HG02943 (cell line): ENCODE results near the gene NPTXR.
"Not testable (repeated sequence)": the region's sequence is repeated elsewhere in the genome, so short reads cannot be mapped to it uniquely, and the experiment has no call there.

Source experiments
- ATAC-seq: cut with Tn5 transposase; IDR thresholded peaks from one replicate; pipeline ENCODE4 v1.9.1; 2021; ENCODE audit warnings: mild to moderate bottlenecking, low read depth, moderate library complexity; ENCODE audit not compliant: unreplicated experiment

The NPTXR gene

GRCh38 chr22:38853883-38854282 is 10.1 kb upstream of the NPTXR start:
- not testable (repeated sequence) for ATAC-seq

DNA sequence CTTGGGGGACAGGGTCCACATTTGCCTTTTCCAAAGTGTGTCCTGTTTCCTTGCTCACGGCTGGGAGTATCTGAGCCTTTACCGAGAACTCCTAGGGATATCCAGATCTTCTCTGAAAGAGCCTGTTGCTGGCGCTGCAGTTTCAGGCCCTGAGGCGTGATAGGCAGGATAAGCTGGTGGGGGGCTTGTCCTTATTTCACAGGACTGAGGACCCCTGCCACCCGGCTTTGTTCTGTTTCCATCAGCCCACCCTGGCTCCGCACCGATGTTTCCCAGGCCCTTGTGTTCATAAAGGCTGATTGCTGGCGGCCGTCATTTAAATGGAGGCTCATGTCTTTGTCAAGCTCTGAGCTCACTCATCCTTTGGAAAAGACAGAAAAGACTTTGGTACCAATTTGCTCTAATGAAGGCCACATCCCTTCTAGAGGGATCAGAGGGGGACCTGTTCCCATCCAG is 9.4 kb upstream of the NPTXR start:
- no peak for ATAC-seq

- no peak for ATAC-seq
These were observed 8.7 kb upstream of the NPTXR start for GRCh38 chr22:38852522-38852921.

DNA sequence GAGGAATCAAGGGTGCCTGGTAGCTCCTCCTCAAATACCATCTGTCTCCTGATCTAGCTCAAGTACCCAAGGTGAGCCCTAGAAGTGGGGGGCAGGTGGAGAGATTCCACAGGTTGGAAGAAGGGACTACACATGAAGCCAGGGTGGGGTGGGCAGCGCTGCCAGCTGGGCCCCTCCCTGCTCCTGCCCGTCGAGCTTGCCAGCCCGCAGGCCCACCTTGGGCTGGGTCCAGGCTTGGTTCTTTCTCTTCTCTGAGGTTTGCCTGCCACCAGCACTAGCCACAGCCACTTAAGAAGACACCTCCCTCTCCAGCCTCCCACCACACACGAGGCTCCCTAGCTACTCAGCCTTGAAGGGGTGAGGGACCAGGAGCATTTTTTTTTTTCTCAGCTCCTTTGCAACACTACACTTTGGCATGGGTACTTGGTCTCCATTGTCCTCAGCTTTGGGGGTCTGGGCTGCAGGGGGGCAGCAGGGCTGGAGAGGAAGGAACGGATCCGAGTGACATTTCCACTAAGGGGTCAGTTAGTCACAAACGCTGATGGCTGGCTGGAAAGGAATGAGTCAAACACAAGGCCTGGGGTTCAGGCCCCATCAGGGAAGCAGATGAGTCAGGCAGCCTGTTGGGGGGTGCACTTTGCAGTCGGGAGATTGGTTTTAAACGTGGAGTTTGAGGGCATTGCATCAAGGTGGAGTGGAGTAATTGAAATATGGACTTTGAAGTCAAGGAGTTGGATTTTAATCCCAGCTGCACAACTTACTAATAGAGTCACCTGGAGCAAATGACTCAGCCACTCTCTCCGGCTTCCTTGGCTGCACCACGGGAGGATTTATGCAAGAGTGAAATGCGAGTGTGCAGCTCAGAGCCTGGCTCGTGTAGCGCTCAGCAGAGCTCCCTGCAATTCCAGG is 7.4 kb upstream of the NPTXR start:
- ATAC-seq = no peak

DNA sequence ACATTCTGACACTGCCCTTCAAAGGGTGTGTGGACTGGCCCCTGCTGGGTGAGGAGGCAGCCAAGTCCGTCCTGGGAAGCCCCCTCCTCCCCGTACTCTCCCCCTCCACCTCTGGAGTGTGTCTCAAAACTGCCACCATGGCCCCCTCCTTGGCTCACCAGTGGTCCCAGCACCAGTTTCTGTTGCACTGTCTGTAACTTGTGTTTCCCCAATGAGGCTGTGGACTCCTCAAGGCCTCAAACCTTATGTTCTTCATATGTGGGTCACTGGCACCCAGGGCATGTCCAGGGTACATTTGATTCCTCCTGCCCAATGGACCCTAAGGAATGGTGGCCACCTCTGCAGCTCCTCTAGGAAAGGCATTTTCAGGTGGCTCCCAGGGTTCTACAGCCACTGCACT is 6.6 kb upstream of the NPTXR start:
- ATAC-seq = no peak

DNA sequence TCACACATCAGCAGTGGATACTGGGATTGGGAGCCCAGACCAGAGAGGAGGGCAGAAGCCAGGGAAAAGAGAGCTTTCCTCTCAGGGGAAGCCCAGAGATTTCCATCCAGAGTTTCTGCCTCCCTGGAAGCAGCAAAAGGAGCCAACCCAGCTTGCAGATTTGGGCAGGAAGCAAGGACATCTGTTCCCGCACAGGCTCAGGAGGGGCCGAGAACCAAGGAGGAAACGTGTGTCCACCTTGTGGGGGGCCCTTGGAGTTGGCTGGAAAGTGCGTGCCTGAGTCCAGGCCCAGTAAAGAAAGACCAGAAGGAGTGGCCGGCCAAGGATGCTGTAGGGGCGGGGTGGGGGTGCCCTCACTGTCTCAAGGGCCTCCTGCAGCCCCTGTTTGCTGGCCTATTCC is 6.0 kb upstream of the NPTXR start:
- ATAC-seq = no peak

GRCh38 chr22:38846412-38846811 is 2.6 kb upstream of the NPTXR start:
- no peak for ATAC-seq

DNA sequence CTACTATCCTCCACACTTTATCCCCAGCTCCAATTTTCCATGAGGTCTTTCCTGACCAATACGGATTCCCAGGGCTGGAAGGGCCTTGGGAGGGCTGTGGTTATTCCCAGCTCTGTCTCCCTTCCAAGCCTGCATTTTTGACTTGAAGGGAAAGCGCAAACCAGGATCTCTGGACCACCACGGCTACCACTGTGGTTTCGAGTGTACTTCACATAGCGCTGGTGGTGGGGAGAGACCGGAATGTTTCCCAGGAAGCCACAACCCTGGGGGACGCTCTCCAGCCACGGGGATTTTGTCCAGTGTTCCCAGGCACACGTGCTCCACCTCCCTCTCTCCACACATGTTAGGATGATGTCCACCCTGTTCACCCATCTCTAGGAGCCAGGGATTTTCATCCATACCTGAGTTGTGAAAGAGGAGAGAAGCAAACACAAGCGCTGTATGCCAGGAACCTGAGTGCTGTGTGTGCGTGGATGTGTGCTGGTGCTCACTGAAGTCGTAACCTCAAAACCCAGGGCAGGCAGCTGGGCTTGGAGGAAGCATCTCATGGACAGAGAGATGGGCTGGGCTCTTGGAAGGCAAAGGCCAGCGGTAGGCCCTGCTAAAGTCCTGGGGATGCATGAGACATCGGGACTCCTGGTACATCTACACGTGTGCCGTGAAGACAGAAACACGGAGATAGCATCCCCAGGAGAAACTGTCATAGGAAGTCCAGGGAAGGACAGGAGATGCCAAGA is 1.3 kb upstream of the NPTXR start:
- no peak for ATAC-seq

GRCh38 chr22:38844315-38845003 is 631 bp upstream of the NPTXR start:
- no peak for ATAC-seq

DNA sequence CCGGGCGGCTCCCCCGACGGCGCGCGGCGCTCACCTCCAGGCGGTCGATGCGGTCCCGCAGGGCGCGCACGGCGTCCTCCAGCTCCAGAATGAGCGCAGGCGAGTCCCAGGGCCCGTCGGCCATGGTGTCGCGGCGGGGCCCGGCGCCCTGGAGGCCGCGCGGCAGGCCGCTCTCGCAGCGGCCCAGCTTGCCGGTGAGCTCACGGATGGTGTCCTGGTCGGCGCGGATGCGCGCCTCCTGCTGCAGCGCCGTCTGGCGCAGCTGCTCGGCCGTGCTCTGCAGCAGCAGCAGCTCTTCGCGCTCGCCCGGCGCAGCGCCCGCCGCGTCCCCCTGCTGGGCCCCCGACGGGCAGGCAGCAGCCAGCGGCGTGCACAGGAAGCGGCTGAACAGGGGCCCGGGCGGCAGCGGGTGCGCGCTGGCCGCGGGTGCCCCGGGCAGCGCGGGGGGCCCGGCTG is 599 bp downstream of the NPTXR start:
- ATAC-seq = no peak

GRCh38 chr22:38842512-38843200 is 1.2 kb downstream of the NPTXR start:
- ATAC-seq = no peak

- ATAC-seq = no peak
These were observed 2.2 kb downstream of the NPTXR start for GRCh38 chr22:38841635-38842034.

- ATAC-seq = no peak
These were observed 2.6 kb downstream of the NPTXR start for GRCh38 chr22:38841211-38841610.

GRCh38 chr22:38840129-38840528 is 3.7 kb downstream of the NPTXR start:
- ATAC-seq = no peak

GRCh38 chr22:38839686-38840085 is 4.1 kb downstream of the NPTXR start:
- no peak for ATAC-seq

- ATAC-seq = no peak
These were observed 6.4 kb downstream of the NPTXR start for GRCh38 chr22:38837414-38837928.

GRCh38 chr22:38835888-38836301 is 7.9 kb downstream of the NPTXR start:
- ATAC-seq = no peak

DNA sequence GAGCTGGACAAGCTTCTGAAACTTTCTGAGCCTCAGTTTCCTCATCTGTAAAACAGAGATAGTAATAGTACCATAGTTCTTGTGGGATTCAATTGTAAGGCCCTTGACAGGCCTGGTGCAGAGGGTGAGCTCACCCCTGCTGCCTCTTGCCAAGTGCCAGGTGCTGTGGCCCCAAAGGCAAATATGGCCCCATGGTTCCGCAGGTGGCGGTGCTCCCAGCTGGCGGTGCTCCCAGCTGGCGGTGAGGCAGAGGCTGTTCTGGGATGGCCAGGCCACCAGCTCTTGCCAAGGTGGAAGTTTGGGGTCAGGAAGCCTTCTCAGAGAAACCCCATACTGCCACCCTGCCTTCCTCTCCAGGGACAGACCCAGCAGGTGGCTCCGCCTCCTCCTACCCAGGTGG is 8.8 kb downstream of the NPTXR start:
- ATAC-seq = no peak

DNA sequence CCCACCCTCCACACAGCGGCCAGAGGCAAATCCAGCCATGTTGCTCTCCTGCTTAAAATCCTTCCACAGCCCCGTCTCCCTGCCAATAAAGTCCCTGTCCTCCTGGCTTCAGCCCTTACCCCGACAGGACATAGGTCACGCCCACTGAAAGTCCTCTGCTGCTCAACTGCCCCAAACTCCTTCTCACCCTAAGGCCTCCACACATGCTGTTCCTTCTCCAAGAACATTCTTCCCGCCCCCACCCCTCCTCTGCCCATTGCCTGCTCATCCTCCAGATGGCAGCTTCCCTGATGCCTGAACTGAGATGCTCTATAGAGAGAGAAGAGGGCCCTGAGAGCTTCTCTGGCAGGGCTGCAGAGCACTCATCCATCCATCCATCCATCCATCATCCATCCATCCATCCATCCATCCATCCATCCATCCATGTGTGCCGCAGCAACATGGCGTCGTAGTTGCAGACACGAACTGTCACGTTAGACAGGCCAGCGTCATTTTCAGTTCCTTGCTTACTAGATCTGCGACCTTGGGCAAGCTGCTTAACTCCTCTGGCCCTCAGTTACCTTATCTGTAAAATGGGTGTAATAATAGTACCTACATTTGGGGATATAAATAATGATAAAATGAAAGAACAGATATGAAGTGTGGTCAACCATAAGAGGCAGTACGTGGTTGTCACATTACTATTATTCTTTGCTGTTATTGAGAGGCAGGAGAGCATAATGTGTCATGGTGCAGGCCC is 9.4 kb downstream of the NPTXR start:
- ATAC-seq = no peak
